GM12872 (cell line): ENCODE results near the gene ANKFN1.

Source experiments
- CTCF ChIP-seq: IDR thresholded peaks from 3 replicates; pipeline ENCODE4 v1.5.1; 2011; ENCODE audit warnings: low read depth, mild to moderate bottlenecking, low read length, moderate library complexity; ENCODE audit not compliant: insufficient read depth

Gene ANKFN1

GRCh38 chr17:56395787-56396186, 242.5 kb downstream of the ANKFN1 start:
- TF ChIP-seq CTCF: no peak

GRCh38 chr17:56407086-56407485, 253.8 kb downstream of the ANKFN1 start:
- TF ChIP-seq CTCF: no peak

- no peak for TF ChIP-seq CTCF
Measured at GRCh38 chr17:56416682-56417351, 263.5 kb downstream of the ANKFN1 start.

GRCh38 chr17:56424005-56424404, 270.7 kb downstream of the ANKFN1 start:
- no peak for TF ChIP-seq CTCF

- TF ChIP-seq CTCF: no peak
Measured at GRCh38 chr17:56424543-56425044, 271.3 kb downstream of the ANKFN1 start.

- no peak for TF ChIP-seq CTCF
Measured at GRCh38 chr17:56425483-56425882, 272.2 kb downstream of the ANKFN1 start.

GRCh38 chr17:56426901-56427300, 273.6 kb downstream of the ANKFN1 start:
- no peak for TF ChIP-seq CTCF

GRCh38 chr17:56431736-56432135, 278.5 kb downstream of the ANKFN1 start:
- TF ChIP-seq CTCF: no peak
